ENCODE data around the gene PIEZO1. TPM values are rescaled to one million over a fixed set of nuclear protein-coding genes. Genes with fewer than 3 reads are reported as not detected.

PIEZO1 gene
- total and polyA plus RNA-seq, 9 of the 15 experiments (the other 6 are each of a cell fraction or from before 2014, with no cell fraction given), result 3.6 to 432 (median 131) TPM

DNA sequence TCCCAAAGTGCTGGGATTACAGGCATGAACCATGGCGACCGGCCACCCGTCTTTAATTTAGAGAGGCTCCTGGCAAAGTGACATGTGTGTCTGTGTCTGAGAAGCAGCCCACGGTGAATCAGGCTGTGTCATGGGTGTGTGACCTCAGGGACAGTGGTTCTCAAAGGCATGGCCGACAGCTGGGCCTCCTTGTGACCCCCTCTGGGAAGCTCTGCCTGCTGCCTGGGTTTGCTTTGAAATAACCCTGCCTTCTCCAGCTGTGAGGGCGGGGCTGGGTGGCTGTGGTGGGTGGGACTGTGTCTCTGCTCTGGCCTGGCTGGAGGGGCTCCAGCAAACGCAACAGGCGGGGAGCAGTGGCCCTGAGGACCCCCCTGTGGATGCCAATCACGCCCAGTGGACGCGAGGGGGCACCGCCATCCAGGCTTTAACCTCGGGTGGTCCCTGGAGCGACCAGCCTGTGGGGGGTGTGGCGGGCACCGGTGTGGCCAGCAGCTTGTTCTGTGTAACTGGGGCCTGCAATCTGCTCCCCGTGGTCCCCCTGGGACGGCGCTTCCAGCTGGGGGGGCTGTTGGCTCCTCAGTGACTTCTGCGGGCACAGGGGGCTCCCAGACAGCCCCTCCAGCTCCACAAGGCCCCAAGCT, 35.5 kb upstream of the PIEZO1 start:
- Histone ChIP-seq H3K9me3 (replicated peaks; ENCODE audit: control insufficient read depth, insufficient read depth, low read depth, low read length) (no peaks in the 10 kb centered on the region), H3K4me1 (replicated peaks in 1 of 2; ENCODE audit: control insufficient read depth in 2 of 2, insufficient read depth in 2 of 2, low read length in 2 of 2) (peaks cover 0 to 54% of the 10 kb centered on the region in 2 experiments; a peak in 2 of 5 replicates), H3K4me3 (no peak overlapping the region), H3K27me3 (ENCODE audit: control insufficient read depth in 2 of 2, insufficient read depth in 2 of 2, low read length in 2 of 2) (no peaks in the 10 kb centered on the region), H3K4me2 (ENCODE audit: insufficient read depth, low read length) (no peak overlapping the region), H3K79me2 (ENCODE audit: control insufficient read depth, insufficient read depth, low read length) (no peaks in the 10 kb centered on the region), H3K36me3 (ENCODE audit: control insufficient read depth, insufficient read depth, low read length) (no peaks in the 10 kb centered on the region), H2AFZ (ENCODE audit: low read depth, low read length) (no peak overlapping the region), H3K9me1 (ENCODE audit: control insufficient read depth, insufficient read depth, low read length) (no peaks in the 10 kb centered on the region), H3K9ac (ENCODE audit: insufficient read depth in 1 of 2, low read depth in 2 of 2, low read length in 2 of 2) (peak overlapping the region in 1 of 2 experiments; percentile 68; a peak in 1 of 4 replicates), H4K20me1 (replicated peaks; ENCODE audit: control insufficient read depth, insufficient read depth, low read length) (no peaks in the 10 kb centered on the region), H3K27ac (ENCODE audit: extremely low read depth, low read depth, low read length) (no peak overlapping the region)
- ChIA-PET CTCF (ENCODE audit: low intra/inter-chr PET ratio) (interaction anchor here (0.6 kb wide), 1 partner anchor 961 kb away, joined by 3 read pairs; no protein-coding TSS in a partner anchor), POLR2A (interaction anchor here (1.2 kb wide), 1 partner anchor 10 kb away, joined by 6 read pairs; no protein-coding TSS in a partner anchor)
- intact Hi-C loops (cut with micrococcal nuclease), result no loop called here
- no peak for FAIRE-seq
- in situ Hi-C loops (cut with MboI), result no loop called here
- no TSS peak for BruUV-seq (replicated peaks)
- DNase-seq (ENCODE audit: extremely low read depth in 1 of 4, low spot score in 3 of 4), result no peak
- 72% methylated on average over 13 of the region's 20 CpGs for WGBS (ENCODE audit: insufficient coverage, low coverage, missing lambda C conversion rate)
- ATAC-seq, result no peak
- TF ChIP-seq, protein P1, sequence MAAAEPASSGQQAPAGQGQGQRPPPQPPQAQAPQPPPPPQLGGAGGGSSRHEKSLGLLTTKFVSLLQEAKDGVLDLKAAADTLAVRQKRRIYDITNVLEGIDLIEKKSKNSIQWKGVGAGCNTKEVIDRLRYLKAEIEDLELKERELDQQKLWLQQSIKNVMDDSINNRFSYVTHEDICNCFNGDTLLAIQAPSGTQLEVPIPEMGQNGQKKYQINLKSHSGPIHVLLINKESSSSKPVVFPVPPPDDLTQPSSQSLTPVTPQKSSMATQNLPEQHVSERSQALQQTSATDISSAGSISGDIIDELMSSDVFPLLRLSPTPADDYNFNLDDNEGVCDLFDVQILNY (CRISPR knock-in tag; IDR thresholded peaks at IDR 0.05), result no peak
- TF ChIP-seq GTF2A2 (tag; IDR thresholded peaks at IDR 0.05) (no peak), BACH1 (tag; IDR thresholded peaks at IDR 0.05) (no peak), PCBP2 (IDR thresholded peaks at IDR 0.05; ENCODE audit: low read depth, low read length, poor library complexity, severe bottlenecking) (no peak), STAT5A (IDR thresholded peaks at IDR 0.05; ENCODE audit: borderline replicate concordance, low read length) (no peak), ZNF224 (CRISPR knock-in tag; IDR thresholded peaks at IDR 0.05) (no peak), ZNF507 (tag; conservative IDR thresholded peaks at IDR 0.05) (no peak), RBM17 (IDR thresholded peaks at IDR 0.05; ENCODE audit: borderline replicate concordance, low read depth, low read length) (no peak), KLF1 (tag; IDR thresholded peaks at IDR 0.05) (no peak), ZNF282 (CRISPR knock-in tag; IDR thresholded peaks at IDR 0.05) (no peak), FUS (optimal IDR thresholded peaks at IDR 0.05; ENCODE audit: low read depth, low read length) (no peak), KLF13 (tag; IDR thresholded peaks at IDR 0.05; ENCODE audit: borderline replicate concordance, low read depth) (no peak), MCM2 (IDR thresholded peaks at IDR 0.05; ENCODE audit: low read depth) (no peak), MYBL2 (IDR thresholded peaks at IDR 0.05; ENCODE audit: low read depth) (no peak), MYBL2 (CRISPR knock-in tag; IDR thresholded peaks at IDR 0.05; ENCODE audit: borderline replicate concordance) (no peak)
- TF ChIP-seq, protein P2, sequence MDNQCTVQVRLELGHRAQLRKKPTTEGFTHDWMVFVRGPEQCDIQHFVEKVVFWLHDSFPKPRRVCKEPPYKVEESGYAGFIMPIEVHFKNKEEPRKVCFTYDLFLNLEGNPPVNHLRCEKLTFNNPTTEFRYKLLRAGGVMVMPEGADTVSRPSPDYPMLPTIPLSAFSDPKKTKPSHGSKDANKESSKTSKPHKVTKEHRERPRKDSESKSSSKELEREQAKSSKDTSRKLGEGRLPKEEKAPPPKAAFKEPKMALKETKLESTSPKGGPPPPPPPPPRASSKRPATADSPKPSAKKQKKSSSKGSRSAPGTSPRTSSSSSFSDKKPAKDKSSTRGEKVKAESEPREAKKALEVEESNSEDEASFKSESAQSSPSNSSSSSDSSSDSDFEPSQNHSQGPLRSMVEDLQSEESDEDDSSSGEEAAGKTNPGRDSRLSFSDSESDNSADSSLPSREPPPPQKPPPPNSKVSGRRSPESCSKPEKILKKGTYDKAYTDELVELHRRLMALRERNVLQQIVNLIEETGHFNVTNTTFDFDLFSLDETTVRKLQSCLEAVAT (IDR thresholded peaks at IDR 0.05), result no peak
- TF ChIP-seq, protein P3, sequence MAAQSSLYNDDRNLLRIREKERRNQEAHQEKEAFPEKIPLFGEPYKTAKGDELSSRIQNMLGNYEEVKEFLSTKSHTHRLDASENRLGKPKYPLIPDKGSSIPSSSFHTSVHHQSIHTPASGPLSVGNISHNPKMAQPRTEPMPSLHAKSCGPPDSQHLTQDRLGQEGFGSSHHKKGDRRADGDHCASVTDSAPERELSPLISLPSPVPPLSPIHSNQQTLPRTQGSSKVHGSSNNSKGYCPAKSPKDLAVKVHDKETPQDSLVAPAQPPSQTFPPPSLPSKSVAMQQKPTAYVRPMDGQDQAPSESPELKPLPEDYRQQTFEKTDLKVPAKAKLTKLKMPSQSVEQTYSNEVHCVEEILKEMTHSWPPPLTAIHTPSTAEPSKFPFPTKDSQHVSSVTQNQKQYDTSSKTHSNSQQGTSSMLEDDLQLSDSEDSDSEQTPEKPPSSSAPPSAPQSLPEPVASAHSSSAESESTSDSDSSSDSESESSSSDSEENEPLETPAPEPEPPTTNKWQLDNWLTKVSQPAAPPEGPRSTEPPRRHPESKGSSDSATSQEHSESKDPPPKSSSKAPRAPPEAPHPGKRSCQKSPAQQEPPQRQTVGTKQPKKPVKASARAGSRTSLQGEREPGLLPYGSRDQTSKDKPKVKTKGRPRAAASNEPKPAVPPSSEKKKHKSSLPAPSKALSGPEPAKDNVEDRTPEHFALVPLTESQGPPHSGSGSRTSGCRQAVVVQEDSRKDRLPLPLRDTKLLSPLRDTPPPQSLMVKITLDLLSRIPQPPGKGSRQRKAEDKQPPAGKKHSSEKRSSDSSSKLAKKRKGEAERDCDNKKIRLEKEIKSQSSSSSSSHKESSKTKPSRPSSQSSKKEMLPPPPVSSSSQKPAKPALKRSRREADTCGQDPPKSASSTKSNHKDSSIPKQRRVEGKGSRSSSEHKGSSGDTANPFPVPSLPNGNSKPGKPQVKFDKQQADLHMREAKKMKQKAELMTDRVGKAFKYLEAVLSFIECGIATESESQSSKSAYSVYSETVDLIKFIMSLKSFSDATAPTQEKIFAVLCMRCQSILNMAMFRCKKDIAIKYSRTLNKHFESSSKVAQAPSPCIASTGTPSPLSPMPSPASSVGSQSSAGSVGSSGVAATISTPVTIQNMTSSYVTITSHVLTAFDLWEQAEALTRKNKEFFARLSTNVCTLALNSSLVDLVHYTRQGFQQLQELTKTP (IDR thresholded peaks at IDR 0.05; ENCODE audit: low read depth in 1 of 2, partially characterized antibody in 2 of 2), result no peak
